ENCODE data around the gene ARVCF.
"Not testable (repeated sequence)": the region's sequence is repeated elsewhere in the genome, so short reads cannot be mapped to it uniquely, and the experiment has no call there.

The ARVCF gene

DNA sequence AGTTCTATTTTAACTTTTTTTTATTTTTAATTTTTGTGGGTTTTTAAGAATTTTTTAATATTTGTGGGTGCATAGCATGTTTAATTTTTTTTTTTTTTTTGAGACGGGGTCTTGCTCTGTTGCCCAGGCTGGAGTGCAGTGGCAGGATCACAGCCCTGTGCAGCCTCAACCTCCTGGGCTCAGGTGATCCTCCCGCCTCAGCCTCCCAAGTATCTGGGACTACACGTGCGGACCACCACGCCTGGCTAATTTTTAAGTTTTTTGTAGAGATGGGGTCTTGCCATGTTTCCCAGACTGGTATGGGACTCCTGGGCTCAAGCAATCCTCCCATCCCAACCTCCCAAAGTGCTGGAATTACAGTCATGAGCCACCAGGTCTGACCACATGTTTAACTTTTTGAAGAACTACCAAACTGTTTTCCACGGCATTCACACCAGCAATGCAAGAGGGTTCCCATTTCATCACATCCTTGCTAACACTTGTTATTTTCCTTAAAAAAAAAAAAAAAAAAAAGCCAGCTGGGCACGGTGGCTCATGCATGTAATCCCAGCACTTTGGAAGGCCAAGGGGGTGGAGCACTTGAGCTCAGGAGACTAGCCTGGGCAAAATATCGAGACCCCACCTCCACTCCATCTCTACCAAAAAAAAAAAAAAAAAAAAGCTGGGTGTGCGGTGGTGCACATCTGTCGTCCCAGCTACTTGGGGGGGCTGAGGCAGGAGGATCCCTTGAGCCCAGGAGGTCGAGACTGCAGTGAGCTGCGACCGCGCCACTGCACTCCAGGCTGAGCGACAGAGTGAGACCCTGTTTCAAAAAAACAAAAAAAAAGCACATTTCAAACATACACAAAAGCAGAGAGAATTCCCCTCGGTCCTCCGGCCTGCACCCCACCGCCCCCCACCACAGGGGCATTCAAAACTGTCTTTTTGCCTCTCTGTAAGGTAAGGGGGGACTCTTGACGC is 58.3 kb downstream of the ARVCF start:
- no peak for DNase-seq

GRCh38 chr22:19957445-19957844 is 59.2 kb downstream of the ARVCF start:
- DNase-seq: no peak

DNA sequence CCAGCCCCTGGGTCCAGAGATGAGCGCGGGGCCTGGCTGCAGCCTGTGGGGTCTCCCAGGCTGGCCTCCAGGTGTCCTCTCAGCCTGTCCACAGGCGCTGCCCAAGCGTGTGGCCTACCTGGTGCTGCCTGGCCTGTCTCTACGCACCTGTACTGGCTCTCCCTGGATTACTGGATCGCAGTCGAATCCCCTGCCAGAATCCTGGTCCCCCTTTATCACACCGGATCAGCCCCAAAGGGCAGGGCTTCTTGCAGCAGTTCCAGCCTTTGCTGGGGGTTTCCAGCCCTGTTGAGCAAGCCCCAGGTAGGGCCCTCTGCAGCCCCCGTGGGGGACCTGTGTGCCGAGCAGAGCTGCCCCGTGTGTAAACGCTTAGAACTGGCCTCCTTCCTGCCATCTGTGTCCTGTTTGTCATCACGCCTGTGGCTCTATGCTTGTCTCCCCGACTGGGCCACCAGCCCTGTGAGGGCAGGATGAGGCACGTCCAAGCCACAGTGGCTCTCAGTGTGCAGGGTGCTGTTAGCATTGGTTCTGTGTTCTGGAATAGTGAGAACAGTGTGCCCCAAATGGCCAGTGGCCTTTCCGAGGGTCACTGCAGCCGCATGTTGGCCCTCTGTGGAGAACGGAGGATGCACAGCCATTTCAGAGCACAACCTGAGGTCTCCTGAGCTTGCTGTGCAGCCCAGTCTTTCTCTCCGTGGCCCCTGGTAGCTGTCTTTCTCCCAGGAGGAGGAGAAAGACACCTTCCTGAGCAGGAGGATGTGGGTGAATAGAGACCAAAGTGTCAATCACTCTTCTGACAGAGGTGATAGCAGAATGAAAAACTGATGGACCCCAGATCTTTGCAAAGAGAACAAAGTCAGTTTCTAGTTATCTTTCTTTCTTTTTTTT is 61.1 kb downstream of the ARVCF start:
- DNase-seq: no peak

DNA sequence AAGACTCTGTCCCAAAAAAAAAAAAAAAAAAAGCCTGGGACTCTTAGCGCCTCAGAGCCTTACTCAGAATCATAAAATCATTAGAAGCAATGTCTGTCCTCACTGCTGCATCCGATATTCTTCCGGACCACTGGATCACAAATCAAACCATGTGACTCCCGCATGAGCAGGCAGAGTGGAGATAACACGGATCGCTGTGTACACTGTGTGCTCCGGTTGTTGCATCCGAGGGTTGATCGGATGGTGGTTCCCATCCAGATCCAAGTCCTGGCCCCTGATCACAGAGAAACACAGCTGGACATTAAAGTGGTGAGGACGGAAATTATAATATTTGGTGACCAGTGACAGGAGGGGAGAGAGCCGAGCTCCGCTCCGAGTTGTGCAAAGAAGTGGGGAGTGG is 65.3 kb downstream of the ARVCF start:
- DNase-seq: no peak

GRCh38 chr22:19948057-19948760 is 68.4 kb downstream of the ARVCF start:
- no peak for DNase-seq

GRCh38 chr22:19943082-19944026 is 73.3 kb downstream of the ARVCF start:
- DNase-seq: no peak

DNA sequence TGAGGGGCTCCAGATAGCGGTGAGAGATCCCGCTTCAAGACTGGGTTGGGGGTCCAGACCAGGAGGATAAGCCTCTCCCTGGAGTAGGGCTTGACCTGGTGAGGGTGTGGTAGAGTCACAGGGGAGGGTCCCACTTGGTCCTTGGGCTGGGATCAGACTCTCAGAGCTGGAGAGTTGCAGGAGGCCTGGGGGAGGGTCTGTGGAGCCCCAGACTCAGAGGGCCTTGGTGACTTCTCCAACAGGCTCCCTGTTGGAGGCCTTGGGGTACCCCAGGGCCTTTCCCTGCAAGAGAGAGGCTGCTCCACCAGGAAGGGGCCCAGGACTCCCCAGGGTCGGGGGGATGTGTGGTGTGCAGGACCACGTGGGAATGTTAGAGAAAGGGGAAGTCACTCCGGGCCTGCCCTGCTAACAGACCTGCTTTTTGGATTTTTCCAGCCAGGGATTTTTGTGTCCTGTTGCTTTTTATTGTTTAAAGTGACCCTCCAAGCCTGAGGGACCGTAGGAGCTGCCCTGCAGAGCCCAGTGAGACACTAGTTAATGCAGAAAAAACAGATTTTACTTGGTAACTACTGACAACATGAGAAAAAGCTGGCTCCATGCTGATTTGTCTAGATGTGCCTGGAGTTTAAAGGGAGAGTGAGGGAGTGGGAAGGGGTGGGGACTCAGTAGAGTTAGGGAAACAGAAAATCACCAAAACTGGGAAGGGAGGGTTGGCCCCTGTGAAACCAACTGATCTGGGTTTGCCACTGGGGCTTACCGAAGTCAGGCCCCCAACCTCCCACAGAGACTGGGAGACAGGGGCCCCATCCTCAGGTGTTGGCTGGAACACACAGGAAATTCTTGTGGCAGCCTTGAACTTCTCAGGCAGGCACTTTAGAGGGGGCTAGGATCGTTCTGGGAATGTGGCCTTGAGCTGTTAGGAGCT is 74.2 kb downstream of the ARVCF start:
- no peak for DNase-seq

GRCh38 chr22:19941365-19942082 is 75.1 kb downstream of the ARVCF start, which contains the start of the genes COMT and TXNRD2:
Gene COMT, plus strand, starts transcription at chr22:19941772. Its CDS starts 20,755 bp downstream, at chr22:19962527.
Gene TXNRD2, minus strand, starts transcription at chr22:19941818. Its CDS starts 15 bp downstream, at chr22:19941803.
- DNase-seq: peak; percentile 71 to 74

GRCh38 chr22:19940536-19941364 is 75.9 kb downstream of the ARVCF start:
- no peak for DNase-seq

- no peak for DNase-seq
Measured at GRCh38 chr22:19937616-19938473, 78.8 kb downstream of the ARVCF start.

- DNase-seq: no peak
Measured at GRCh38 chr22:19936513-19936912, 80.1 kb downstream of the ARVCF start.

DNA sequence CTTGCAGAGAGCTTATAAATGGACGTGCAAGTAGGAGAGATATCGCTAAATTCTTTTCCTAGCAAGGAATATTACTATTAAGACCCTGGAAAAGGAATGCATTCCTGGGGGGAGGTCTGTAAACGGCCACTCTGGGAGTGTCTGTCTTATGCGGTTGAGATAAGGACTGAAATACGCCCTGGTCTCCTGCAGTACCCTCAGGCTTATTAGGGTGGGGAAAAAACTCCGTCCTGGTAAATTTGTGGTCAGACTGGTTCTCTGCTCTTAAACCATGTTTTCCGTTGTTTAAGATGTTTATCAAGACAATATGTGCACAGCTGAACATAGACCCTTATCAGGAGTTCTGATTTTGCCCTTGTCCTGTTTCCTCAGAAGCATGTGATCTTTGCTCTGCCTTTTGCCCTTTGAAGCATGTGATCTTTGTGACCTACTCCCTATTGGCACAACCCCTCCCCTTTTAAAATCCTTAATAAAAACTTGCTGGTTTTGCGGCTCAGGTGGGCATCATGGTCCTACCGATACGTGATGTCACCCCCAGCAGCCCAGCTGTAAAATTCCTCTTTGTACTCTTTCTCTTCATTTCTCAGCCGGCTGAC is 81.4 kb downstream of the ARVCF start:
- DNase-seq: not testable (repeated sequence)

- no peak for DNase-seq
Measured at GRCh38 chr22:19933341-19934241, 83.0 kb downstream of the ARVCF start.

DNA sequence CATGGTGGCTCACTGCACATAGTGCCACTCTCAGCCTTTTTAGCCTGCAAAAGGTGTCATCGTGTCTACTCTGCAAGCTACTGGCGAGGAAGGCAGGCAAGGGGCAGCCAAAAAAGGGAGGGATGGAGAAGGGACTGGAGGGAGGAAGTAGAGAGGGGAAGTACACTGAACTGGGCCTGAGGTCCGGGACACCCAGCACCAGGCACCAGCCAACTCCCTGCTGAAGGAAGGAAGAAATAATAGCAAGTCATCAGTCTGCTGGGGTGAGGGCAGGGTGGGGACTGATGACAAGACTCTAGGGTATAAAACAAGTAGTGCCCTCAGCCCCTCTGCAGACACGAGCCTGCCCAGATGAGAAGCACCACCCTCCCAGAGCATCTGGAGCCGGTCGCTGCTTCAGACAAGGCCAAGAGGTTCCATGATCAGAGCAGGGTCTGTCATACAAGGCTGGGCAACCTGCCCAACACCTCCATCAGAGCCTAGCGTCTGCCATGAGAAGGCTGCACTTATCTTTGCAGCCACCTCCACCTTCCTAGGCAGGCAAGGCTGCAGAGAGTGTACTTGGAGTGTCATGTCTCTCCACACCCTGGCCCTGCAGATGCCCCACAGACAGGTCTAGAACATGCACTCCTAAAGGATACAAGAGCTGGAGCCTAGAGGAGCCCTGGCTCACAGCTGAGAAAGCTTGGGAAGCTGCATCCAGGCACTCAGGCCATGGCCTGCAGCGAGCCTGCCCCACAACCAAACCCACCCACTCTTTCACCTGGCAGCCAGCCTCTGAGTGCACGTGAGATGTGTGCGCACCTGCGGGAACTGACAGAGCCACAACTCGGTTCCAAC is 84.0 kb downstream of the ARVCF start:
- DNase-seq: peak in 1 of 2 donors; percentile 19

DNA sequence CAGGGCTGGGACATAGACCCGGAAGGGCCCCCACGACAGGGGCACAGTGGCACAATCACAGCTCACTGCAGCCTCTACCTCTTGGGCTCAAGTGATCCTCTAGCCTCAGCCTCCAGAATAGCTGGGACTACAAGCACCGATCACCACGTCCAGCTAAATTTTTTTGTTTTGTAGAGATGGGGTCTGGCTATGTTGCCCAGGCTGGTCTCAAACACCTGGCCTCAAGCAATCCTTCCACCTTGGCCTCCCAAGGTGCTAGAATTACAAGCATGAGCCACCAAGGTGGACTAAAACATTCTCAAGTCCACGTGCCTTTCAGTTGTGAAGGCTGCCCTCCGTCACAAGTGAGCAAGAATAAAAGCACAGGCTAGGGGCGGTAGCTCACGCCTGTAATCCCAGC is 85.1 kb downstream of the ARVCF start:
- DNase-seq: no peak

All from CD4-positive, alpha-beta T cell treated with Interleukin-1 beta for 1 hour (primary cell).